Adrenal gland (tissue), 12 donors: ENCODE results near the gene VN1R5. TPM values are rescaled to one million over a fixed set of nuclear protein-coding genes. Genes with fewer than 3 reads are reported as not detected.

Source experiments
- DNase-seq, 7 donors: peaks; one replicate each; pipeline ENCODE4 v3.0.0-alpha.2; 2019 to 2020
- H3K27ac ChIP-seq, 5 donors: fragments of 200-600 bp; sonication (generic) in 4 of 5; 1 replicate in 3 of 5; 2 replicates in 2 of 5; pipeline versions ENCODE4 v1.5.1 to v1.8.0; 2016 to 2020; ENCODE audit warnings: mild to moderate bottlenecking in 1 of 5
- H3K27me3 ChIP-seq: fragments of 200-600 bp; 2 replicates; pipeline ENCODE4 v1.8.0; 2021
- H3K36me3 ChIP-seq, 2 donors: fragments of 200-600 bp; replicated peaks in 1 of 2; 1 replicate in 1 of 2; 2 replicates in 1 of 2; pipeline versions ENCODE4 v1.5.1 to v1.8.0; 2018 to 2022
- H3K4me1 ChIP-seq, 2 donors: fragments of 200-600 bp; replicated peaks in 1 of 2; 1 replicate in 1 of 2; 2 replicates in 1 of 2; pipeline versions ENCODE4 v1.5.1 to v1.8.0; 2018 to 2021
- H3K4me3 ChIP-seq, 4 donors: fragments of 200-600 bp; sonication (generic) in 3 of 4; one replicate each; pipeline ENCODE4 v1.5.1; 2016 to 2018
- H3K9me3 ChIP-seq, 3 donors: fragments of 200-600 bp; sonication (generic) in 1 of 3; replicated peaks in 1 of 3; 1 replicate in 2 of 3; 2 replicates in 1 of 3; pipeline versions ENCODE4 v1.5.1 to v1.8.0; 2016 to 2021
- POLR2A ChIP-seq, 2 donors: fragments of 450-650 bp; IDR thresholded peaks; one replicate each; pipeline ENCODE4 v1.6.1; 2017; ENCODE audit warnings: antibody characterized with exemption in 2 of 2, mild to moderate bottlenecking in 2 of 2, moderate library complexity in 1 of 2
- WGBS, 4 donors: extraction: QIAGEN DNeasy Blood & Tissue Kit in 2 of 4; methylation state at CpG; one replicate each; pipeline versions ENCODE4 v1.1.5 to v1.1.7; 2013 to 2017; 5-methylcytosine and 5-hydroxymethylcytosine counted together
- intact Hi-C, 2 donors: fragments of 100-400 bp; cut with DNase I; formaldehyde crosslinking; loops; one replicate each; pipeline versions ENCODE4 v1.14.1 to v1.15.0; 2022 to 2023
- polyA plus RNA-seq, 3 donors: library from polyadenylated mRNA; stranded (reverse); fragments of 200-250 nt in 2 of 3; fragments of 350-450 nt in 1 of 3; fragmentation: Illumina TruSeq in 1 of 3; extraction: RNeasy Lipid Tissue Mini Kit (QIAGEN cat#74804) in 1 of 3; gene quantifications; one replicate each; pipeline ENCODE4 v1.2.3, GENCODE V29; 2013 to 2014
- total RNA-seq, 9 donors: library from RNA; depleted of rRNA in 4 of 9; stranded (reverse); fragments of >200 nt in 4 of 9; fragments of 120-200 nt in 1 of 9; fragmentation: NEBNext Ultra II Directional in 1 of 9; extraction: Animal tissue kit (Norgen Biotek cat#: 25700) in 1 of 9; gene quantifications; one replicate each; pipeline versions ENCODE4 v1.1.0 to v1.2.4, GENCODE V29; 2013 to 2023
- TF ChIP-seq, protein P1 (sequence below), 6 experiments: fragments of 450-650 bp in 4 of 6; fragments of 200-600 bp in 2 of 6; sonication (generic) in 1 of 6; IDR thresholded peaks; 1 replicate in 5 of 6; 2 replicates in 1 of 6; pipeline versions ENCODE4 v1.5.1 to v1.8.0; 2016 to 2021; ENCODE audit warnings: antibody characterized with exemption in 6 of 6, mild to moderate bottlenecking in 2 of 6, moderate library complexity in 1 of 6
- donor health status: healthy with polysubstance abuse.
- donor health status: Bipolar disorder and iron deficiency.
- donor health status: DM: yes; HTN: yes; CAD: no.
- donor health status: DM: no; HTN: no; CAD: no.
- donor health status: DM: no; HTN: no; CAD: no.
- donor health status: DM: yes; HTN: yes; CAD: no.

Gene VN1R5
- total and polyA plus RNA-seq, 12 donors = not detected

DNA sequence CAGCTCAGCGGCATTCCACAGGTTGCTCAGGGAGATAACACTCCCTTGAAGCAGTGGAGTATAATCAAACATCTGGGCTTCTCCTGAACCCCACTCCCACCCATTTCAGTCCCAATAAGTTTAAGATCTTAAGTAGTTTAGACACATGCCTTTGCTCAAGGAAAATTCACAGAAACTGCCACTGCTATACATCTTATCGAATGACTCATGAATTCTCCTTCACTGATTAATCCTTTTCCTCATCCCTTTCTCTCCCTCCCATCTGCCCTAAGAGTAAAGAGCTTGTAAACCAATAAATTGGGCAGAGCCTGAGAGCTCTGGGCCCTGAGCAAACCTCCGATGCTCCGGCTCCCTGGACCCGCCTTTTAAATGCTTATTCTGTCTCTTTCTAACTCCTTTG lies 10.2 kb downstream of the VN1R5 start:
- intact Hi-C loops = no loop called here
- Histone ChIP-seq H3K27me3 (no peaks in the 10 kb centered on the region), H3K27ac (no peak overlapping the region), H3K4me1 (no peaks in the 10 kb centered on the region), H3K4me3 (no peak overlapping the region), H3K36me3 (no peaks in the 10 kb centered on the region), H3K9me3 (peaks cover 0 to 3% (median 0%) of the 10 kb centered on the region in 3 donors)
- TF ChIP-seq POLR2A (IDR thresholded peaks at IDR 0.05) = no peak
- TF ChIP-seq, protein P1, sequence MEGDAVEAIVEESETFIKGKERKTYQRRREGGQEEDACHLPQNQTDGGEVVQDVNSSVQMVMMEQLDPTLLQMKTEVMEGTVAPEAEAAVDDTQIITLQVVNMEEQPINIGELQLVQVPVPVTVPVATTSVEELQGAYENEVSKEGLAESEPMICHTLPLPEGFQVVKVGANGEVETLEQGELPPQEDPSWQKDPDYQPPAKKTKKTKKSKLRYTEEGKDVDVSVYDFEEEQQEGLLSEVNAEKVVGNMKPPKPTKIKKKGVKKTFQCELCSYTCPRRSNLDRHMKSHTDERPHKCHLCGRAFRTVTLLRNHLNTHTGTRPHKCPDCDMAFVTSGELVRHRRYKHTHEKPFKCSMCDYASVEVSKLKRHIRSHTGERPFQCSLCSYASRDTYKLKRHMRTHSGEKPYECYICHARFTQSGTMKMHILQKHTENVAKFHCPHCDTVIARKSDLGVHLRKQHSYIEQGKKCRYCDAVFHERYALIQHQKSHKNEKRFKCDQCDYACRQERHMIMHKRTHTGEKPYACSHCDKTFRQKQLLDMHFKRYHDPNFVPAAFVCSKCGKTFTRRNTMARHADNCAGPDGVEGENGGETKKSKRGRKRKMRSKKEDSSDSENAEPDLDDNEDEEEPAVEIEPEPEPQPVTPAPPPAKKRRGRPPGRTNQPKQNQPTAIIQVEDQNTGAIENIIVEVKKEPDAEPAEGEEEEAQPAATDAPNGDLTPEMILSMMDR (IDR thresholded peaks at IDR 0.05) = no peak
- DNase-seq = no peak
- 85 to 92% (median 87%) methylated on average over 5 of the region's 5 CpGs for WGBS, 4 donors

DNA sequence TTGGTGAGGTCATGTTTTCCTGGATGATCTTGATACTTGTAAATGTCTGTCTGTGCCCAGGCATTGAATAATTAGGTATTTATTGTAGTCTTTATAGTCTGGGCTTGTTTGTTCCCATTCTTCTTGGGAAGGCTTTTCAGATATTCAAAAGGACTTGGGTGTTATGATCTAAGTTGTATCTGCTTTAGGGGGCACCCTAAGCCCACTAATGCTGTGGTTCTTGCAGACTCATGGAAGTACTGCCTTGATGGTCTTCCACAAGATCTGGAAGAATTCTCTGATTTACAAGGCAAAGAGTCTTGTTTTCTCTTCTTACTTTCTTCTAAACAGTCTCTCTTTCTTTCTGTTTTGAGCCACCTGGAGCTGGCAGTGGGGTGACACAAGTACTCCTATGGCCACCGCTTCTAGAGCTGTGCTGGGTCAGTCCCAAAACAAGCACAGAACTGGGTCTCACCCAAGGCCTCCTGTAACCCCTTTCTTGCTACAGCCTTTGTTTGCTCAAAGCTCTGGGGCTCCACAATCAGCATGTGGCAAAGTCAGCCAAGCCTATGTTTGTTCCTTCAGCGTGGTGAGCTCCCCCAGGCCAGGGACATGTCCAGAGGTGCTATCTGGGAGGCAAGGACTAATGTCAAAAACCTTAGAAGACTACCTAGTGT lies 12.6 kb downstream of the VN1R5 start:
- no peaks in the 10 kb centered on the region for H3K36me3 ChIP-seq
- no peaks in the 10 kb centered on the region for H3K27me3 ChIP-seq
- peaks cover 0 to 1% (median 0%) of the 10 kb centered on the region in 3 donors for H3K9me3 ChIP-seq
- no peak overlapping the region for H3K4me3 ChIP-seq
- no peaks in the 10 kb centered on the region for H3K4me1 ChIP-seq
- no peak for DNase-seq
- intact Hi-C loops = no loop called here
- TF ChIP-seq, protein P1 (IDR thresholded peaks at IDR 0.05) = no peak
- WGBS, 4 donors = 67 to 100% (median 82%) methylated on average over 1 to 2 of the region's 2 CpGs
- H3K27ac ChIP-seq = no peak overlapping the region

DNA sequence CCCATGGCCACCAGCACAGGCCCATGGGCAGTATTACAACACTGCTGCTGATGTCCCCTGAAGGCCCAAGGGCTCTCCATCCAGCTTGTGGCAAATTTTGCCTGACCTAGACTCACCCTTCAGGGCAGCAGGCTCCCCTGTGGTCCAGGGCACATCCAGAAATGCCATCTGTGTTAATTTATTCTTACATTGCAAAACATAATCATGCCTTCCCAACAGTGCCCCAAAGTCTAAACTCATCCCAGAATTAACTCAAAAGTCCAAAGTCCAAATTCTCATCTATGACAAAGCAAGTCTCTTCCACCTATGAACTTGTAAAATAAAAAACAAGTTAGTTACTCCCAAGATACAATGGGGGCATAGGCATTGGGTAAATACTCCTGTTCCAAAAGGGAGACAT lies 13.3 kb downstream of the VN1R5 start:
- Histone ChIP-seq H3K9me3 (no peaks in the 10 kb centered on the region), H3K27ac (no peak overlapping the region), H3K4me3 (no peak overlapping the region), H3K27me3 (no peaks in the 10 kb centered on the region), H3K4me1 (no peaks in the 10 kb centered on the region), H3K36me3 (no peaks in the 10 kb centered on the region)
- intact Hi-C loops = no loop called here
- TF ChIP-seq POLR2A (IDR thresholded peaks at IDR 0.05) = no peak
- TF ChIP-seq, protein P1 (IDR thresholded peaks at IDR 0.05) = no peak
- DNase-seq = no peak

- Histone ChIP-seq H3K4me1 (no peaks in the 10 kb centered on the region), H3K36me3 (no peaks in the 10 kb centered on the region), H3K4me3 (no peak overlapping the region), H3K9me3 (no peaks in the 10 kb centered on the region), H3K27me3 (no peaks in the 10 kb centered on the region), H3K27ac (no peak overlapping the region)
- intact Hi-C loops = no loop called here
- TF ChIP-seq, protein P1 (IDR thresholded peaks at IDR 0.05) = no peak
- no peak for TF ChIP-seq POLR2A (IDR thresholded peaks at IDR 0.05)
- DNase-seq = no peak
- 60 to 80% (median 66%) methylated on average over 1 of the region's 1 CpG; no CpG with 5 or more reads in 1 of the 4 donors for WGBS, 4 donors
These were observed 14.1 kb downstream of the VN1R5 start for GRCh38 chr1:247270003-247270402.
